Upper lobe of left lung (tissue), 4 donors: ENCODE data around the gene ARRDC5.
"Not testable (repeated sequence)": the region's sequence is repeated elsewhere in the genome, so short reads cannot be mapped to it uniquely, and the experiment has no call there.

Source experiments
- POLR2AphosphoS5 ChIP-seq, 2 donors: sonication (generic); formaldehyde crosslinking; IDR thresholded peaks; one replicate each; pipeline ENCODE4 v1.5.1; 2017; ENCODE audit warnings: antibody characterized with exemption in 2 of 2
- TF ChIP-seq, protein P1 (sequence below), 6 experiments: fragments of 450-650 bp in 4 of 6; fragments of 200-600 bp in 2 of 6; sonication (generic) in 2 of 6; IDR thresholded peaks; one replicate each; pipeline ENCODE4 v1.5.1; 2016 to 2019; ENCODE audit warnings: antibody characterized with exemption in 6 of 6

DNA sequence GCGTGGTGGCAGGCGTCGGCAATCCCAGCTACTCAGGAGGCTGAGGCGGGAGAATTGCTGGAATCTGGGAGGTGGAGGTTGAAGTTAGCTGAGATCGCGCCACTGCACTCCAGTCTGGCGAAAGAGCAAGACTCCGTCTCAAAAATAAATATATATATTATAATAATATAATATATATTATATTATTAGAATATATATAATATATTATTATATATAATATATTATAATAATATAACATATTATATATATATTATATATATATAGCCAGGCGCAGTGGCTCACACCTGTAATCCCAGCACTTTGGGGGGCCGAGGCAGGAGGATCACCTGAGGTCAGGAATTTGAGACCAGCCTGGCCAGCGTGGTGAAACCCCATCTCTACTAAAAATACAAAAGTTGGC lies 9.7 kb downstream of the ARRDC5 start:
- not testable (repeated sequence) for TF ChIP-seq POLR2AphosphoS5 (IDR thresholded peaks at IDR 0.05)
- TF ChIP-seq, protein P1, sequence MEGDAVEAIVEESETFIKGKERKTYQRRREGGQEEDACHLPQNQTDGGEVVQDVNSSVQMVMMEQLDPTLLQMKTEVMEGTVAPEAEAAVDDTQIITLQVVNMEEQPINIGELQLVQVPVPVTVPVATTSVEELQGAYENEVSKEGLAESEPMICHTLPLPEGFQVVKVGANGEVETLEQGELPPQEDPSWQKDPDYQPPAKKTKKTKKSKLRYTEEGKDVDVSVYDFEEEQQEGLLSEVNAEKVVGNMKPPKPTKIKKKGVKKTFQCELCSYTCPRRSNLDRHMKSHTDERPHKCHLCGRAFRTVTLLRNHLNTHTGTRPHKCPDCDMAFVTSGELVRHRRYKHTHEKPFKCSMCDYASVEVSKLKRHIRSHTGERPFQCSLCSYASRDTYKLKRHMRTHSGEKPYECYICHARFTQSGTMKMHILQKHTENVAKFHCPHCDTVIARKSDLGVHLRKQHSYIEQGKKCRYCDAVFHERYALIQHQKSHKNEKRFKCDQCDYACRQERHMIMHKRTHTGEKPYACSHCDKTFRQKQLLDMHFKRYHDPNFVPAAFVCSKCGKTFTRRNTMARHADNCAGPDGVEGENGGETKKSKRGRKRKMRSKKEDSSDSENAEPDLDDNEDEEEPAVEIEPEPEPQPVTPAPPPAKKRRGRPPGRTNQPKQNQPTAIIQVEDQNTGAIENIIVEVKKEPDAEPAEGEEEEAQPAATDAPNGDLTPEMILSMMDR (IDR thresholded peaks at IDR 0.05): not testable (repeated sequence)
